Stimulated activated naive CD4-positive, alpha-beta T cell treated with Interleukin-2 at 50 U/mL for 16 hours (primary cell): ENCODE measurements around the gene ZBTB7C.

Source experiments
- DNase-seq: peaks from one replicate; lab custom pipeline; 2025; lab: John Stamatoyannopoulos, UW

ZBTB7C gene

DNA sequence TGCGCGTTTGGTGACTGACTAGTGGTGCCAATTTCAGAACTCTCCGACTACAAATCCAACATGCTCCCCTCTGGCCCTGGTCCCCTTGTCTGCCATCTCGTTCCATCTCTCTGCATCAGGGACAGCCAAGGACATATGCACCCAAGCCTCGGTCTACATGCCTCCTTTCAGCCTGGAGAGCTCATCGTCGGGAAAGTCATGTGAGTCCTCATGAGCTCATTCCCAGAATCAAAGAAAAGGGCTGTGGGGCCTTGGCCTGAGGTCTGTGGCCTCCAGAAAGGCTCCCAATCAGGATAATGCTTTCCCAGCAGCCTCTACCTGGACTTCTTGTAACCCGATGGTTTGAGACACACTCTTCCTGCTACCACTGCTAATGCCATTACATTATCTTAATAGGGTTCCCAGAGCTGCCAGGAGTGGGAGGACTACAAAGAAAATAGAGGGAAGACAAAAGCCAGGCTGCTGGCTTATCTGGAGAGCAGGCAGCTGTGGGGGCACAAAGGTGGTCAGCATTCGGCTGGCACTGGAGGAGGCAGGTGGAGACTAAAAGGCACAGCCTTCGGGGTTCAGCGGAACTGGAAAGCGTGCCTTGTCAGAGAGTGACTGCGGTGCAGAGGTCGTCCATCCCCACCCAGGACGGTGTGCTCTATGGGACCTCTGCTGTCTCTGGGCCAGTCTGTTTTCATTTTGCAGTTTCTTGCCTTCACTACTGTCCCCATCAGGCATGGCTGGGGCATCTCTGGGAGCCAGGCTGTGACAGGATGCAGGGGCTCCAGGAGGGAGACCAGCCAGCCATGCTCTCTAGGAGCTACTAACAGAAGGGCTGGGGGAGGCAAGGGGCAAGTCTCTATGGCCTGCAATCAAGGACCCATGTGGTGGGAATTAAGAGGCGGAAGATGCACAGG is 374.3 kb downstream of the ZBTB7C start:
- no peak for DNase-seq

DNA sequence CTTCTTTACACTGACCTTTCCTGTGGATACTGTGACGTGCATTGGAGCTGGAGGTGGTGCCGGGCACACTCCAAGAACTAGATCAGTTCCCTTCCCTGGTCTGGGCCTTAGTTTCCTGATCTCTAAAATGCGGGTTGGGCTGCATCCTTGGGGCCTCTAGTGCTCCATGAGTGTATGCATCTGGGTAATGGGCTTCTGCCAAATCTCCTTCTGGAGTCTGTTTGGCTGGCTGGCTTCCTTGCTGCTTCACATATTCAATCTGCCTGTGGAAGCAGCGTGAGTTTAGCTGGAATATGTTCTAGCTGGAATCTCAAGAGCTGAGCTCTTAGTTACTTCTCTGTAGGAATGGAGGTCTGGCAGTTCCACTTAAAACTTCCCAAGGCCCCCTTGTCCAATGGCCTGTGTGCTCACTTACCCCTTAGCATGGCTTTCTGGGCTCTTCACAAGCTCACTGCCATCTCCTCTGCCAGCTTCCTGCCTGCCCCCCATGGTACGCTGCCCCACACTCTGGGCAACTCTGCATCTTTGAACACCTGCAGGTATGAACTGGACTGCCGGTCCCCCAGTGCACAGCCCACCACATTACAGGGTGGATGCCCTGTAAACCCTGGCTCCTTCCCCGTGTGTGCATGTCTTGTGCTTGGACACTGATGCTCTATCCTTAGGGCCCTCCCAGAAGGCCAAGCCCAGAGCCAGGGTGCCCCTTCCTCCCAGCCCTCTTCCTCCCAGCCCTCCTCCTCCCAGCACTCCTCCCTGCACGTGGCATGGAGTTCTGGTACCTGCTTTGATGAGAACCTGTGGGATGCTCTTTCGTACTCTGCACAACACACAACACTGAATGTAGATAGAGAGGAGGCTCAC is 375.2 kb downstream of the ZBTB7C start:
- DNase-seq = no peak

DNA sequence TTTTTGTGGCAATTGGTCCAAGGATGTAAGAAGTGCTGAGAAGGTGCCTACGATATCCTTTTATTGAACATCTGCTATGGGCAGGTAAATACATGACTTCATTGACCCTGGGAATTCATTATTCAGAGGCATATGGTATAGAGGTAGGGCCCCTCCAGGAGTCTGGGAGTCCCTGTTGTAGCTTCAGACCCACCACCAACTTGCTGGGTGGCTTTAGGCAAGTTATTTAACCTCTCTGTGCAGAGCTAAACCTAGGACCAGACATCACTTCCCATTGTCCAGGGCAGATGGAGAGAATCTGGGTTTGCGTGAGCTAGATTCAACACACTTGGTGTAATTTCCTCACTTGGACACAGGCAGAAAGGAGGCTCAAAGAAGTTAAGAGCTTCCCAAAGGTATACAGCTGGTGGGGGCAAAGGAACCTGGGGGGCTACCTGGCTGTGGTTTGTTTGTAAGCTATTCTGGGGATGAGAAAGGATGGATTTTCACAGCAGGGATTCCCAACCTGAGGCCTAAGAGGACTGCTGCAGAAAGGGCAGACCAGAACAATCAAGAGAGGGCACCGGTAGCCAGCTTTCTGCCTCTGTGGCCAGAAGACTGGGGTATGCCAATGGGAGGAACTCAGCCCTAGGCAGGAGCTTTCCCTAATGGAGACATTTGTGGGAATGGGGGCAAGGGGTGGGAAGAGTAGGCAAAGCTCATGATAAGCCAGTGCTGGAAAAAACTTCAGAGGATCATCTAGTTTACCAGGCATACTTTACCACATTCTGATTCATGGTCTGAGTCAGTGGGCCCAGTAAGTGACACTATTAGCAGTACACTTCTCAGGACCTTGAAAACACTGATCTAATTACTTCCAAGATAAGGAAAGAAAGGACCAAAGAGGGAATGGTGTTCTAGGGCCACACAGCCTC is 376.1 kb downstream of the ZBTB7C start:
- DNase-seq = no peak

DNA sequence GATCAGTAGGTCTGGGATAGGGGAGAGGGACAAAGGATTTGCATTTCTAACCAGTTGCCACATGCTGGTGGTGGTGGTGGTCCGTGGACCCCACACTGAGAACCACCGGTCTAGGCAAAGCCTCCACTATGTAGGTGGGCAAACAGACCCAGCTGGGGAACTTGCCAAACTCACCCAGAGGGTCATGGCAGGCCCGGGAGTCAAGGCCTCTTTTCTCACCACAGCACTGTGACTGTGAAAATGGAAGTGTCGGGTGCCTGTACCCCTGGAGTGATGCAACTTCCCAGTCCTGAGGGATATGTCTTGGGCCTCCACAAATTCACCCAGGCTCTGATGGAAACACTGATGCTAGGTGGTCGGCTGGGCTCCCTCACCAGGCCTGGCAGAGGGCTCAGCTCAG is 377.5 kb downstream of the ZBTB7C start:
- DNase-seq = no peak

DNA sequence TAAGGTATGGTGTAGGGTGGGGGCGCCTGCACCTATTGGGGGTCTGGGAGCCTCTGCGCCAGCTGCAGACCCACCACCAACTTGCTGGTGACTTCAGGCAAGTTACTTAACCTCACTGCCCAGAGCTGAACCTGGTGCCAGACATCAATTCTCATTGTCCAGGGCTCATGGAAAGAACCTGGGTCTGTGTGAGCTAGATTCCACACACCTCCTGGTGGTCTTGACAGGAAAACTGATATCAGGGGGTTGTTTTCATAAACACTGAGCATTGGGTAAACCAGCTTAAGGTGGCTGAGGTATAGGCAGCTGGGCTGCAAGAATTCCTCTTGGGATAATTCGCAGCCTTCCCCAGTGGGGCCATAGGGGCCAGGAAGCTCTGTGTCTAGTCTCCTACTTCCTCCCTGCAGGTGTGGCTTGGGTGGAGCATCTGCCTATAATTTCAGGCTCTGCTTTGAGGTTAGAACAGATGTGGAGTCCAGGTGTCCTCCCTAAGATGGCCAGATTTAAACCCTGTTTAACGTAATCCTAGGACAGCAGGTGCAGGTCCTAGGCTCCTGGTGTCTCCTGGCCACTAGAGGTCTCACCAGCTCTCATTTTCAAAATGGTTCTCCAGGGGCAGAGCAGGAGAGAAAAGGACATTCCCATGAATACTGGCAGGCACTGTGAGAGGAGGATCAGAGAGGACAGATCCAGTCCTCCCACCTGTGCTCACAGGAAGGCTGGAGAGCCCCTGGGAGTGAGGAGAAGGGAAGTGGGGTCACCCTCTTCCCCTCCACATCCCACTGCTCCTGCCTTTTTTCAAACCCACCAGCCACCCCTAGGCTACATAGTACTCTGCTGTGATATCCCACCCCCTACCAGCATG is 378.3 kb downstream of the ZBTB7C start:
- no peak for DNase-seq

DNA sequence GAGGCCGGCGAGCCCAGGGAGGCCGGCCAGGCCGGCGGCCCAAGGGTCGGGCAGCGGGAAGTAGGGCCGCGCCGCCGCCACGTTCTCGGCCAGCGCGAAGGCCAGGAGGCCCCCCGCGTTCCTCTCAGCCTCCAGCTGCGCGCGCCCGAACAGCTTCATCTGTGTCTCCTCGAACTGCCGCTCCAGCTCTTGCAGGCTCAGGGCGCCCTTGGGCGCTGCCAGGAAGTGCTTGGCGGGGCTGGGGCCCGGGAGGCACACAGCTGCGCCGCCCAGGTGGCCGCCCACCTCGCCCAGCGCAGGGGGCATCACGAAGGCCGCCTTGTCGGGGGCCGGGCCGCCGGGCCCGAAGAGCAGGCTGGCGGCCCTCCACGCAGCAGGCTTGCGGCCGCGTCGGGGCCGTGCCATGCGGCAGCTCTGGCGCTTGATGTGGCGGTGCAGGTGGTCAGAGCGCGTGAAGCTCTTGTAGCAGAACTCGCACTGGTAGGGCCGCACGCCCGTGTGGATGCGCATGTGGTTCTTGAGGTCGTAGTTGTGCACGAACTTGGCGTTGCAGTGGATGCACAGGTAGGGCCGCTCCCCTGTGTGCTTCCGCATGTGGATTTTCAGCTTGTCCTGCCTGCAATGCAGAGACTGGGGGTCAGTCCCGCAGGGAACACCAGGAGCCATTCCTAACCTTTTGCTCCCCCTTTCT is 379.7 kb downstream of the ZBTB7C start:
- no peak for DNase-seq

DNA sequence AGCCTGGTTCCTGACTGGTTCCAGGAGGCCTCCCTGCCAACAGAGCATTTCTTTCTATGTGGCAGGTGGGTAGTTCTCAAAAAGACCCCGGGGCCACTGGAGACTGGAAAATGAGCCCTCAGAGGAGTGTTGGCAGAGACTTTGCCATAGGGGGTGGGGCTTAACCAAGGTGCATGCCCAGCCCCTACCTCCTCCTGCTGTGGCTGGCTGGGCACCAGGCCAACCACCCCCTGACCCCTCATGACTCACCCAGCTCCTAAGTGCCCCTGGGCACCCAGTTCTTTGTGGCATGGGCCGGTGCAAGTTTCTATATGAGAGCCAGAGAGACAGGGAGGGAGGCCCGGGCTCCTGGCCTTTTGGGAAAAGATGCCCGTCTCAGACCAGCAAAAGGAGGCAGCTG is 380.5 kb downstream of the ZBTB7C start:
- DNase-seq = no peak

DNA sequence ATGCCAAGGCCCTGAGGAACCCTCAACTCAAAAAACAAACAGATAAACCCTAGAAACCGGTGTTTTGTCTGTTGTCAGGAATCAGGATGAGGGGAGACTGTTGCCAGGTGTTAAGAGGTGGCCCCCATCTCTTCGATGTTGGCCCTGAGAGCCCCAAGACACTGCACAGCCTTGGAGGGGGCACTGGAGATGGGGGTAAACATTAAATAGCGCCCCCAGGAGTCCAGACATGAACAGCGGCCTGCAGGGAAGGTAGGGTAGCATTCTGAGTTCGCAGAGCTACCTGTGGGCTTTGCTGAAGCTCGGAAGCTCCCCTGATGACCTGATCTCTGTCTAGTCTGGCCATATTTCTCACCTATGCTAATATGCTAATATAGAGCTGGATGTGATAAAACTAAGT is 381.1 kb downstream of the ZBTB7C start:
- no peak for DNase-seq

DNA sequence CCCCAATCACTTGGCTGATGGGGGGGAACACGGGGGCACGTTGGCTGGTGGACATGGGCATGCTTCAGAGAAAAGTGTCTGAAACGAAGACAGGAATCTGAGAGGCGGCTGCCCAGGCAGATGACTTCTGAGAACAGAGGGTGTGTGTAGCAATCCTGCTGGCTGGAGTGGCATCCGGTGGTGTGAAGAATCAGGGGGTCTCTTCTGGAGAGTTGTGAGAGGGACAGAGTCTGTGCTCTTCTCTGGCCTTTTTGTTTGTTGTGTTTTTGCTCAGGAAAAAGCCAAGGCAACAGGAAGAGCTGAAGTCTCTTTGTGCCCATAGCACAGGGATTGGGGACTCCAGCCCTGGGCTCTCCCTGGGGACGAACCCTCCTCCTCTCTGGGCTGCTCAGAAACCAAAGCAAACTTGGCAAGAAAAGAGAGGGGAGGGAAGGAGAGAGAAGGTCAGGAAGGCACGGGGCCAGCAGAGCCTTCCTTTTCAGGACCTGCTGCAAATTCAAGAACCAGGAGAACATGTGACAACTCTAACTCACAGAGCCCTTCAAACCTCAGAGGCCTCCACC is 381.7 kb downstream of the ZBTB7C start:
- no peak for DNase-seq

DNA sequence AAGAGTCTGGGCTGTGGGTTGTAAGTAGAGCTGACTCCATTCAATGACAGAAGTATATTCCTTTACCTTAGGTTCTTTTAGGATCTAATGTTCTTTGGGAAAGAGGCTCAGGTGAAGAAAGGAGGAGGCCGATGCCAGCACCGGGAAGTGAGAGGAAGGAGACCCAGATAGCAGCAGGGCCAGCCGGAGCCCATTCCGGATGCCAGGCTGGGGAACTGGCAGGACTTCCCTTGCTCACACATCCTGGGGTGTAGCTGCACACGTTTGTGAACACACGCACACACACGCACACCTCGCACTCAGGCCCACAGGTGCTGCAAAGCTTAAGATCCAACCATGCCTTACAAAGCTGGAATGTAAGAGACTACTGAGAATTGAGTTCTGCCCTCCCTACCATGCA is 383.0 kb downstream of the ZBTB7C start:
- DNase-seq = no peak

DNA sequence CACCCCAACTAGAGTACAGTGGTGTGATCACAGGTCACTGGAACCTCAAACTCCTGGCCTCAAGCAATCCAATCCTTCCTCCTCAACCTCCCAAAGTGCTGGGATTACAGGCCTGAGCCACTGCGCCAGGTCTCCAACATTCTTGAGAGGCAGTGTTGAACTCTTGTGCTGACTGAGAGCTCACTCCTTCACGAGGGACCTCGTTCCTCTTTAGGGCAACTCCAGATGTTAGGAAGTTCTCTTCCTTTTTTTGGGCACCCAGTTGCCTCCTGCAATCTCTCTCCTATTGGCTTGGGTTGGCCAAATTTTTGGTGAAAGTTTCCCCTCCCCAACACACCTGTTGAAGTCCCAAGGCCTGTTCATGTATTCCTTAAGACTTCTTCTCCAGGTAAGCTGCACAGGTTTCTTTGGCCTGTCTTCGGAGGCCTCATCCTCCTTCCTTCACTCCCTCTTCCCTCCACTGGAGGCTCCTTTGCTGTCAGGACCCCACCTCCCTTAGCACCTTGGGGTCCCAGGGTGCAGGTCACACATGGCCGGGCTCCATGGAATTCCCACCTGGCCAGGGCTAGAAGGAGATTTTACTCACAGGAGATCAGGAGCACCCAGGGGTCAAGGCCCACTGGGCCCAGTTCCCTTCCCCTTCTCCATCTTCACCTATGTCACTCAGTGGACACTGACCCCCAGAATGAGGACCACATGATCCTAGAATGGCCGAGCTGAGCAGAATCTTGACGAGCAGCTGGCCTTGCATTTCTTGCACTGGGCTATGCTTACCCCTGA is 384.1 kb downstream of the ZBTB7C start:
- DNase-seq = no peak

DNA sequence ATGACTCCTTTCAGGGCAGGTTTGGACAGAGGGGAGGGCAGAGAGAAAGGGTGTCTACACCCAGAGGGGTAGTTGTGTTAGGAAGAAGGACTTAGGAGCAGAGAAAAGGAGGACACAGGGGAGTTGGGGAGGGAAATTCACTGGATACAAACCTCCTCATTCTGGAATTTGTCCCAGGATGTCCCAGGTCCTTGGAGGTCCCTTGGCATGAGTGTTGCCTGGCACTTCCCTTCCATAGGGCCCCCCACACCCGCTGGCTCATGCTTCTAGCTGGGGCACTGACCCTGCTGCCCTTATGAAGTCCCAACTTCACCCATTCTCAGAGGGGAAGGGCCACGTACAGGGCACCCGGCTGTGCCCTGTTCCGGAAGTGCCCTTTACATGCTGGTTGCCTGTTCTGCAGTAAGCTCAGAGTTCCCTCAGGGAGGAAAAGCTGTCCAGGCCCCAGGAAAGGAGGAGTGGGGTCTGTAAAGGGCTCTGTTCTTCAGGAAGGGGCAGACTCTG is 385.1 kb downstream of the ZBTB7C start:
- no peak for DNase-seq

DNA sequence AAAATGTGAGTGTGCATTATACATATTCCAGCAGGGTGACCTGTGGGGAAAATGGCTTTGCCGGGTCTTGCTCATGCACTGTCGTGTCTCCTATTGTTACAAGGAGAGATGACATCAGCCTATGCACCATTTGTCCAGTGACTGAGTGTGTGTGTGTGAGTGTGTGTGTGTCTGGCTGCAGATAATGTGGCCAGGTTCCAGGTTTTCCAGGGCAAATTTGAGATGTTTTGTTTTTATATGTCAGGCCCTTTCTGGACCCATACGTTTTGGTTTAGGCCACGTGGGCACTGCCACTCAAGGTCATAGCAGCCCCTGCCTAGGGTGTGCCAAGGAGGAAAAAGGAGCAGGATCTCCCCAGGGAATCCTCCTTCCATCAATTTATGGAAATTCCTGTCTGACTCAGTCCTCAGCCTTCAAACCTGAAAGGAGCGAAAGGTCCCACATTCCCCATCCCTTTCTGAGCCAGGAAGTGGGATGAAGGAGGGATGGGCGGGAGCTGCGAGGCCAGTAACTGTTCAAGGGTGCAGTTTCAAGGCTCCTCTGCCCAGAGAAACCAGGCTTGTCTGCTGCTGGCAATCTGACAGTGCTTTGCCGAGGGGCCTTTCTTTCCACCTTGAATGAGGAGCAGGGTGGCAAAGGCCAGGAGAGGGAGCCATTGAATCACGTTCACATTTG is 385.7 kb downstream of the ZBTB7C start:
- no peak for DNase-seq

DNA sequence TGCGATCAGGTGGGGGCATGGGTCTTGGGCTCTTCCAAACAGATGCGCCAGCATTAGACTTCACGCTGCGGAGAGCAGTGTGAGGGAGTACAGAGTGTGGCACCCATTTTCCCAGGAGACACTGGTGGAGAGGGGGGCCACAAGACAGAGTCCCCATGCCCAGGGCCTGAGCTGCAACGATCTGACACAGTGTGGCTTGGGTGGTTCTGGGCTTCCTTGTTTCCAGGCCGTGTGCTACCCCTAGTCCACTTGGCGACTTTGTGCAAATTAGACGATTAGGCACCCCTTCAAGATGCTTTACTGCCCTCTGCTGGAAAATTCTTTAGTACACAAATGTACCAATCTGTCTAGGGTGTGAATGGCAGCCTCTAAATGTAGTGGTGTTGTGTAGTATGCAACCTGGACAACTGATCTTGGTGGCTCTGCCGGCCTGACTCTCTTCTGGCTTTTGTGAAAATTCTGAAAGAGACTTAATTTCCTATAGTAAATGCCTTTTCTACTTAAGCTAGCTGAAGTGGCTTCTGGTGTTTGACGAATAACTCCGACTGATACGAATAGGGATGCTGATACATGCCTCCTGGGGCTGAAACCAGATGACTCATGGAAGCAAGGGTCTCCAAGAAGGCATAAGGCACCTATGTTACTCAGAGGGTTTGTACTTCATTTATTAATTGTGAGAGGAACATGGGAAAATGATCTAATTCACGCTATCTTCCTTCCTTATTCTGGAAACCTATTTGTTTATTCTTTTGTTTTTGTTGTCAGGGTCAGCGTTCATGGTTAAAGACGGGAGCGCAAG is 386.5 kb downstream of the ZBTB7C start:
- DNase-seq = no peak

DNA sequence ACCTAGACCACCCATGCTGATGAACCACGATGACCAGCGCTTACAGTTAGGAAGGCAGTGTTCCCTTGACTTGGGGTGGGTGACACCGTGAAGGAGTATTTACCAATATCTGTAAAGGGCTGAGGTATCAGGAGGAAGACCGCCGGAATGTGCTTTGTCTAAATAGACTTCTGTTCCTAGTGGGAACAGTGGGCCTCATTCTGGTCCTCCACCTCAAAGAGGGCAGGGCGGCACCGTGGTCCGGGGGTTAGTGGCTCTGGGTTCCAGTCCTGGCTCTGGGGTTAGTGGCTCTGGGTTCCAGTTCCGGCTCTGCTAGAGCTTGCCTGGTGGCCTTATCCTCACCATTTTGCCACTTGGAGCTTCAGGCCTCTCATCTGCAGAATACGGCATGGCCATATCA is 387.2 kb downstream of the ZBTB7C start:
- no peak for DNase-seq

DNA sequence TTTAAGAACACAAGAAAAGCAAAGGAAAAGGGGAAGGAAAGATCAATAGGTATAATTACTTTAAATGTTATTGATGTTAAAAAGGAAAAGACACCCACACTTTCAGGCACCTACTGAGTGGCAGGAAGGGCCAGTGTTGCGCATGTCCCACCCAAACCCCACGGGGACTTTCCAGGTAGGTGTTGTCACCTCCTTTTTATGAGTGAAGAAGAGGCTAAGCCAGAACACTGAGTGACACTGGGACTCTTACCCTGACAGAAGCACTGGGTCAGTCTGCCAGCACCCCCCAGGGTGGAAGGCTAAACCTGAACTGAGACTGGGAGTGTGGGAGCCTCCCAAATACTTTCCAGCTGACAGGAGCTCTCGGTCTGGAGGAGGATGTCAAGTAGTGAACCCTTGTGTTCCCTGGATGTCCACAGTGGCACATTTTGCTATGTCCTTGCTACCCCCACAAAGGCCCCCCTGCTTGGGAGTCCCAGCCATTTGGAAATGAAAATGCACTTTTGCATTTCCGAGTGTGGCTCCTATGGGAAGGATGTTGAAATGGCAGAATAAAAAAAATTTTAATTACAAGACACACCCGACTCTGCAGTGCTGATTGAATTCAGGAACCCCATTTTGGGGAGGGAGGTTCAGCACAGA is 387.8 kb downstream of the ZBTB7C start:
- no peak for DNase-seq
